PFSK-1 (cell line): ENCODE measurements around the gene GFER.
A peak's percentile ranks its signal among the peaks of the same experiment; 100 is the strongest.

Experiments
- FOXP2 ChIP-seq: optimal IDR thresholded peaks from 2 replicates; pipeline ENCODE3; 2011; ENCODE audit warnings: borderline replicate concordance, control low read depth, inconsistent platforms; ENCODE audit not compliant: insufficient read depth; ENCODE audit errors: extremely low read length, extremely low read depth
- POLR2AphosphoS5 ChIP-seq: IDR thresholded peaks from 2 replicates; pipeline ENCODE4 v1.6.1; 2012; ENCODE audit warnings: low read depth, mild to moderate bottlenecking, control low read depth, low read length, moderate library complexity
- REST ChIP-seq, 2 experiments: IDR thresholded peaks; 2 replicates each; pipeline versions ENCODE4 v1.6.1 to v1.8.0; 2011 to 2012; ENCODE audit warnings: low read depth in 2 of 2, low read length in 2 of 2, control low read depth in 1 of 2, inconsistent platforms in 1 of 2, mild to moderate bottlenecking in 1 of 2, moderate library complexity in 1 of 2; ENCODE audit not compliant: insufficient read depth in 1 of 2
- SIN3A ChIP-seq: IDR thresholded peaks from 2 replicates; pipeline ENCODE4 v1.6.1; 2012; ENCODE audit warnings: mild to moderate bottlenecking, low read length, moderate library complexity, borderline replicate concordance; ENCODE audit not compliant: insufficient read depth
- TAF1 ChIP-seq: IDR thresholded peaks from 2 replicates; pipeline ENCODE4 v1.6.1; 2012; ENCODE audit warnings: low read length, control low read depth, borderline replicate concordance; ENCODE audit not compliant: insufficient read depth

Gene GFER

DNA sequence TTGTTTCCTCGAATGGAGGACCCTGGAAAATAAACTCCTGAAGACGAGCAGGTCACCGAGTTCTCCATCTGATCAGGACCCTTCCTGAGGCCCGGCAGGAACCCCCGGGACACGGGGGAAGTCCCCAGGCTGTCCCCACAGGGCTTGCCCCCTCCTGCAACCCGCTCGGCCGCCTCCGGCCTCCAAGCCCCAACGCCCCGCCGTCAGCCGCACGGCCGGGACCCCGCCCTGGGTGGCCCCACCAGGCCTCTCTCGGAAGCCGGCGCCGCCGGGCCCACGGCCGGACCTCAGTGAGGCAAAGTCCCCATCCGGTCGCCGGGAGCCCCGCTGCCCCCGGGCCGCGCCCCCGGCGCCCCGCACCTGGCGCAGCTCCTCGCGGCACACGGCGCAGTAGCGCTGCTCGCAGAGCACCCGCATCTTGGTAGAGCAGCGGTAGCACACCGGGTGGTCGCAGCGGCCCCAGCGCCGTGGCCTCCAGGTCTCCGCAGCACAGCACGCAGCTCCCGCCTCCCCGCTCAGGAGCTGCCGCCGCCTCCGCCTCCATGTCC is 25.2 kb downstream of the GFER start:
- TF ChIP-seq POLR2AphosphoS5, result no peak
- no peak for TF ChIP-seq FOXP2
- TF ChIP-seq TAF1, result no peak
- TF ChIP-seq SIN3A, result no peak

- peak in 1 of 2 experiments; percentile 39; a peak in 2 of 4 replicates for TF ChIP-seq REST (IDR thresholded peaks at IDR 0.05; ENCODE audit: insufficient read depth in 1 of 2, low read depth in 2 of 2, low read length in 2 of 2)
- TF ChIP-seq POLR2AphosphoS5, result peak; percentile 71
- TF ChIP-seq FOXP2, result no peak
- no peak for TF ChIP-seq SIN3A
- peak; percentile 73; the same call in 1 of the 2 replicates for TF ChIP-seq TAF1
These were observed 26.0 kb downstream of the GFER start, which contains the start of gene ZNF598 for GRCh38 chr16:2009791-2010510. ZNF598 (minus strand) TSS chr16:2009821.

DNA sequence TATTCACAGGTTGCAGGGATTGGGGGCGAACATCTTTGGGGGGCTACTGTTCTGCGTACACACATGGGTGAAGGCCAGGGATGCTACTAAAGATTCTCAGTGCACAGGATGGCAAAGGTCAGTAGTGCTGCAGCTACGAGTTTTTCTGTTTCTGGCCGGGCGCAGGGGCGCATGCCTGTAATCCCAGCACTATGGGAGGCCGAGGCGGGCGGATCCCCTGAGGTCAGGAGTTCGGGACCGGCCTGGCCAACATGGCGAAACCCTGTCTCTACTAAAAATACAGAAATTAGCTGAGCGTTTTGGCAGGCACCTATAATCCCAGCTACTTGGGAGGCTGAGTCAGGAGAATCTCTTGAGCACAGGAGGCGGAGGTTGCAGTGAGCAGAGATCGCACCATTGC is 29.5 kb downstream of the GFER start:
- TF ChIP-seq SIN3A (no peak), TAF1 (no peak), FOXP2 (no peak), POLR2AphosphoS5 (no peak), REST (IDR thresholded peaks at IDR 0.05; ENCODE audit: insufficient read depth in 1 of 2, low read depth in 2 of 2, low read length in 2 of 2) (no peak)

DNA sequence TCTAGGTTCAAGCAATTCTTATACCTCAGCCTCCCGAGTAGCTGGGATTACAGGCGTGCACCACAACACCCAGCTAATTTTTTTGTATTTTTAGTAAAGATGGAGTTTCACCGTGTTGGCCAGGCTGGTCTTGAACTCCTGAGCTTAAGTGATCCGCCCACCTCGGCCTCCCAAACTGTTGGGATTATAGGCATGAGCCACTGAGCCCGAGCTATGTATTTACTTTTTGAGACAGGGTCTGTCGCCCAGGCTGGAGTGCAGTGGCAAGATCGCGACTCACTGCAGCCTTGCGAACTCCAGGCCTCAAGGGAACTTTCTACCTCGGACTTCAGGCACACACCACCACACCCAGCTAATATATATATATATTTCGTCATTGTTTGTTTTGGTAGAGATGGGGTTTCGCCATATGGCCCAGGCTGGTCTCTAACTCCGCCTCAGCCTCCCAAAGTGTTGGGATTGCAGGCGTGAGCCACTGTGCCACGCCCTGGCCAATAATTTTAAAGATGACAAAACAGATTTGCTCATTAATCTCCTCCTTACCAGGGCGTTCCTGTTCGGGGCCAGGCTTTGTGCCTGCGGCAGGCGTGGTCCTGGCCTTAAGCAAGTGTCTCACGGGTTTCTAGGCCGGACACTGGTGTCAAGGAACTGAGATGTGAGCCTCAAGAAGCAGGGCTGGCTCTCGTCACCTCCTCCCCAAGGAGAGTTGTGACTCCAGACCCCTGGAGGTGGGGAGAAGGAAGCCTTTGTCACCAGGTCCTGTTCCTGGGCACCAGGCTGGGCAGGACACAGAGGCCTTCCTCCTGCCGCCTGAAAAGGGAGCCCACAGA is 31.3 kb downstream of the GFER start:
- no peak for TF ChIP-seq POLR2AphosphoS5
- no peak for TF ChIP-seq FOXP2
- TF ChIP-seq TAF1, result no peak
- TF ChIP-seq SIN3A, result no peak
- TF ChIP-seq REST (IDR thresholded peaks at IDR 0.05; ENCODE audit: insufficient read depth in 1 of 2, low read depth in 2 of 2, low read length in 2 of 2), result no peak

DNA sequence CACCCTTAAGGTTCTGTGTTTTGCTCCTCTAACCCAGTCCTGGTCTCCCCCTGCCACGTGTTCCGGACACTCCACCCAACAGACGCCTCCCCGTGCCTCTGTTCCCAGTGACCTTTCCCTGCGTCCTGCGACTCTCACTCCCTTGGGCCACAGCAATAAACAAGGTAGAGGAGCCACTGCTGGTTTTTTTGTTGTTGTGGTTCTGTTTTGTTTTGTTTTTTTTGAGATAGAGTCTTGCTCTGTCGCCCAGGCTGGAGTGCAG is 31.9 kb downstream of the GFER start:
- no peak for TF ChIP-seq POLR2AphosphoS5
- TF ChIP-seq REST (IDR thresholded peaks at IDR 0.05; ENCODE audit: insufficient read depth in 1 of 2, low read depth in 2 of 2, low read length in 2 of 2), result no peak
- TF ChIP-seq FOXP2, result no peak
- TF ChIP-seq TAF1, result no peak
- TF ChIP-seq SIN3A, result no peak
